SK-N-SH treated with all-trans-retinoic acid at 6 μM for 48 hours (cell line): ENCODE results near the gene SLC25A26.

Source experiments
- ATAC-seq: fragments of 200-7000 bp; cut with Tn5 transposase; 3 replicates; pipeline ENCODE4 v1.9.1; 2020; ENCODE audit warnings: mild to moderate bottlenecking, moderate library complexity
- ARNTL ChIP-seq: fragments of 450-650 bp; formaldehyde crosslinking; IDR thresholded peaks from 2 replicates; pipeline ENCODE4 v1.5.0; 2020; ENCODE audit warnings: low read depth, mild to moderate bottlenecking, moderate library complexity, borderline replicate concordance
- BACH2 ChIP-seq: fragments of 250-450 bp; sonication (Bioruptor Pico); IDR thresholded peaks from 2 replicates; pipeline ENCODE4 v1.9.0; 2021; ENCODE audit warnings: mild to moderate bottlenecking, borderline replicate concordance
- CSDC2 ChIP-seq: fragments of 250-450 bp; sonication (Bioruptor Pico); IDR thresholded peaks from 2 replicates; pipeline ENCODE4 v1.5.0; 2020; ENCODE audit warnings: mild to moderate bottlenecking, moderate library complexity
- ESRRG ChIP-seq: fragments of 250-450 bp; sonication (Bioruptor Pico); IDR thresholded peaks from 2 replicates; pipeline ENCODE4 v1.6.1; 2021; ENCODE audit warnings: mild to moderate bottlenecking
- GLIS3 ChIP-seq: fragments of 250-450 bp; sonication (Bioruptor Pico); IDR thresholded peaks from 2 replicates; pipeline ENCODE4 v1.5.0; 2020; ENCODE audit warnings: mild to moderate bottlenecking, moderate library complexity
- ISL1 ChIP-seq: fragments of 250-450 bp; sonication (Bioruptor Pico); IDR thresholded peaks from 2 replicates; pipeline ENCODE4 v2.1.2; 2022; ENCODE audit warnings: mild to moderate bottlenecking, moderate library complexity
- OSR1 ChIP-seq: fragments of 250-450 bp; sonication (Bioruptor Pico); IDR thresholded peaks from 2 replicates; pipeline ENCODE4 v1.8.0; 2022; ENCODE audit warnings: moderate library complexity, mild to moderate bottlenecking, inconsistent platforms
- PPARA ChIP-seq: fragments of 250-450 bp; sonication (Bioruptor Pico); IDR thresholded peaks from 2 replicates; pipeline ENCODE4 v1.5.0; 2020; ENCODE audit warnings: mild to moderate bottlenecking, borderline replicate concordance
- RARB ChIP-seq: fragments of 250-450 bp; sonication (Bioruptor Pico); IDR thresholded peaks from 2 replicates; pipeline ENCODE4 v1.8.0; 2021; ENCODE audit warnings: mild to moderate bottlenecking, moderate library complexity
- SNAI2 ChIP-seq: fragments of 250-450 bp; sonication (Bioruptor Pico); IDR thresholded peaks from 2 replicates; pipeline ENCODE4 v1.5.0; 2020; ENCODE audit warnings: mild to moderate bottlenecking, moderate library complexity
- TCF4 ChIP-seq: fragments of 250-450 bp; sonication (Bioruptor Pico); IDR thresholded peaks from 2 replicates; pipeline ENCODE4 v1.8.0; 2021; ENCODE audit warnings: mild to moderate bottlenecking, moderate library complexity, borderline replicate concordance
- TOX ChIP-seq: fragments of 250-450 bp; sonication (Bioruptor Pico); IDR thresholded peaks from 2 replicates; pipeline ENCODE4 v1.8.0; 2021; ENCODE audit warnings: mild to moderate bottlenecking, moderate library complexity, borderline replicate concordance
- ZC3H10 ChIP-seq: fragments of 250-450 bp; sonication (Bioruptor Pico); IDR thresholded peaks from 2 replicates; pipeline ENCODE4 v1.5.1; 2021; ENCODE audit warnings: mild to moderate bottlenecking, moderate library complexity
- ZFP3 ChIP-seq: fragments of 250-450 bp; sonication (Bioruptor Pico); IDR thresholded peaks from 2 replicates; pipeline ENCODE4 v1.5.0; 2020; ENCODE audit warnings: mild to moderate bottlenecking, moderate library complexity
- ZFP30 ChIP-seq: fragments of 450-650 bp; formaldehyde crosslinking; IDR thresholded peaks from 2 replicates; pipeline ENCODE4 v1.5.0; 2022; ENCODE audit warnings: mild to moderate bottlenecking, moderate library complexity
- ZNF565 ChIP-seq: fragments of 450-650 bp; formaldehyde crosslinking; conservative IDR thresholded peaks from 2 replicates; pipeline ENCODE4 v1.5.0; 2020; ENCODE audit warnings: low read depth, mild to moderate bottlenecking, moderate library complexity
- ZNF70 ChIP-seq: fragments of 450-650 bp; formaldehyde crosslinking; IDR thresholded peaks from 2 replicates; pipeline ENCODE4 v1.5.0; 2020; ENCODE audit warnings: mild to moderate bottlenecking, moderate library complexity
- ZNF8 ChIP-seq: fragments of 450-650 bp; formaldehyde crosslinking; IDR thresholded peaks from 2 replicates; pipeline ENCODE4 v1.5.0; 2020; ENCODE audit warnings: mild to moderate bottlenecking, moderate library complexity
- TF ChIP-seq, protein P1 (sequence below): fragments of 250-450 bp; sonication (Bioruptor Pico); IDR thresholded peaks from 2 replicates; pipeline ENCODE4 v1.5.0; 2020; ENCODE audit warnings: mild to moderate bottlenecking, moderate library complexity
- TF ChIP-seq, protein P2 (sequence below): fragments of 250-450 bp; sonication (Bioruptor Pico); IDR thresholded peaks from 2 replicates; pipeline ENCODE4 v1.8.0; 2020; ENCODE audit warnings: mild to moderate bottlenecking, moderate library complexity, borderline replicate concordance
- TF ChIP-seq, protein P3 (sequence below): fragments of 250-450 bp; sonication (Bioruptor Pico); IDR thresholded peaks from 2 replicates; pipeline ENCODE4 v1.8.0; 2021; ENCODE audit warnings: low read depth, mild to moderate bottlenecking, moderate library complexity, borderline replicate concordance
- TF ChIP-seq, protein P4 (sequence below): fragments of 250-450 bp; sonication (Bioruptor Pico); IDR thresholded peaks from 2 replicates; pipeline ENCODE4 v1.5.1; 2021; ENCODE audit warnings: mild to moderate bottlenecking, moderate library complexity
- TF ChIP-seq, protein P5 (sequence below): fragments of 250-450 bp; sonication (Bioruptor Pico); IDR thresholded peaks from 2 replicates; pipeline ENCODE4 v1.5.1; 2020; ENCODE audit warnings: low read depth, mild to moderate bottlenecking, moderate library complexity

SLC25A26 gene

DNA sequence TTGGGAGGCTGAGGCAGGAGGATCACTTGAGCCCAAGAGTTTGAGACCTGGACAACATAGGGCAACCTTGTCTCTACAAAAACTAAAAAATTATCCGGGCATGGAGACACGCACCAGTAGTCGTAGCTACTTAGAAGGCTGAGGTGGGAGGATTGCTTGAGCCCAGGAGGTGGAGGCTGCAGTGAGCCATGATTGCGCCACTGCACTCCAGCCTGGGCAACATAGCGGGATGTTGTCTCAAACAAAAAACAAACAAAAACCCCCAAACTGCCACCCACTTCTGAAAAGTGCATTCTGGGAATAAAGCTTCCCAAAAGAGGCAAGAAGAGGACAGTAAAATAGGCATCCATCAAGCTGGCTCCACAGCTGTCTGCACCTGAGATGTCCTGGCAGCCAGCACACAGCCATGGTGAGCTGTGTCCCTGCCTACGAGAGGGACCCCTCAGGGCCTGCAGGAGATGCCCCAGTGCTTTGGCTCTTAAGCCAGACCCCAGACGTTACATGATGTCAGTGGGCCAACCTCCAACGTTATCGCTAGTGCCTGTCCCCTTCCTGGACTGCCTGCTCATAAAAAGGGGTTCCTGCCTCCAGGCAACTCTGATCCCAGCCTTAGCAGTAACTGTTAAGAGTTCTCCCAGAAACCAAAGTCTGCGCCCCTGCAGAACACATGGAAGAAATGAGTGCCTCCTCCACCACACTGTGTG lies 178.9 kb downstream of the SLC25A26 start:
- no peak for TF ChIP-seq ISL1 (CRISPR knock-in tag)
- TF ChIP-seq RARB (CRISPR knock-in tag): no peak
- ATAC-seq: no peak

DNA sequence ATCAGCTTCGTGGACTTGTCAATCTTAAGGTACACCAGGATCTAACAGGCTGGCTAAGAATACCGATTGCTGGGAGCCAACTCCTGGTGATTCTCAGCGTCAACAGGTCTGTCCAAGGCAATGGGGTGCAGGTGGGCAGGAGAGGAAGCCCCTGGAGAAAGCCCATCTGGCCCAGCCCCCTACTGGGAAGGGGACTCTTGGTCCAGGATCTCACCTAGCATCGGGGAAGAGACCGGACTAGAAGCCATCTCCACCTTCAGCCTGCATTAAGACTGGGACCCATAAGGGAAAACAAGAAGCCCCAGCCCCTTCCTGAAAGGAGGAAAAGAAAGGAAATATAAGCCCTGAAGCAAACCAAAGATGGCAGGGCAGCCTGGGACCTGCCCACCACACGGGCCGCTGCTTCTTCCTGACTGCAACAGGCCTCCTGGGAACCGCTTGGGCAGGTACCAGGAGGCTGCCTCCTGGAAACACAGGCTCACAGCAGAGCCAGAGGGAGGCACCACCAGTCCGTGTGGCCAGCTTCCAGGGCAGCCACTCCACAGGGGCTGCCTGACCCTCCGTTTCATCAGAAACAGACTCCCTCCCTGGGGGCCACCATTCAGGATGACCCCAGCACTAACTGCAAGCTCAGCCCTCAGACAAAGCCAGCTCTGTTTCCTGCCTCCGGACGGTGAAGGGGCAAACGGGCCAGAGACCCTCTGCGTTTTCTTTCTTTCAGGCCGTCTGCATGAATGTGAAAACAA lies 179.8 kb downstream of the SLC25A26 start:
- no peak for TF ChIP-seq ARNTL
- TF ChIP-seq OSR1 (CRISPR knock-in tag): no peak
- no peak for TF ChIP-seq SNAI2
- no peak for TF ChIP-seq ZFP30 (CRISPR knock-in tag)
- no peak for TF ChIP-seq ZNF70
- TF ChIP-seq, protein P1, sequence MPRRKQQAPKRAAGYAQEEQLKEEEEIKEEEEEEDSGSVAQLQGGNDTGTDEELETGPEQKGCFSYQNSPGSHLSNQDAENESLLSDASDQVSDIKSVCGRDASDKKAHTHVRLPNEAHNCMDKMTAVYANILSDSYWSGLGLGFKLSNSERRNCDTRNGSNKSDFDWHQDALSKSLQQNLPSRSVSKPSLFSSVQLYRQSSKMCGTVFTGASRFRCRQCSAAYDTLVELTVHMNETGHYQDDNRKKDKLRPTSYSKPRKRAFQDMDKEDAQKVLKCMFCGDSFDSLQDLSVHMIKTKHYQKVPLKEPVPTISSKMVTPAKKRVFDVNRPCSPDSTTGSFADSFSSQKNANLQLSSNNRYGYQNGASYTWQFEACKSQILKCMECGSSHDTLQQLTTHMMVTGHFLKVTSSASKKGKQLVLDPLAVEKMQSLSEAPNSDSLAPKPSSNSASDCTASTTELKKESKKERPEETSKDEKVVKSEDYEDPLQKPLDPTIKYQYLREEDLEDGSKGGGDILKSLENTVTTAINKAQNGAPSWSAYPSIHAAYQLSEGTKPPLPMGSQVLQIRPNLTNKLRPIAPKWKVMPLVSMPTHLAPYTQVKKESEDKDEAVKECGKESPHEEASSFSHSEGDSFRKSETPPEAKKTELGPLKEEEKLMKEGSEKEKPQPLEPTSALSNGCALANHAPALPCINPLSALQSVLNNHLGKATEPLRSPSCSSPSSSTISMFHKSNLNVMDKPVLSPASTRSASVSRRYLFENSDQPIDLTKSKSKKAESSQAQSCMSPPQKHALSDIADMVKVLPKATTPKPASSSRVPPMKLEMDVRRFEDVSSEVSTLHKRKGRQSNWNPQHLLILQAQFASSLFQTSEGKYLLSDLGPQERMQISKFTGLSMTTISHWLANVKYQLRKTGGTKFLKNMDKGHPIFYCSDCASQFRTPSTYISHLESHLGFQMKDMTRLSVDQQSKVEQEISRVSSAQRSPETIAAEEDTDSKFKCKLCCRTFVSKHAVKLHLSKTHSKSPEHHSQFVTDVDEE (CRISPR knock-in tag): no peak
- TF ChIP-seq, protein P2, sequence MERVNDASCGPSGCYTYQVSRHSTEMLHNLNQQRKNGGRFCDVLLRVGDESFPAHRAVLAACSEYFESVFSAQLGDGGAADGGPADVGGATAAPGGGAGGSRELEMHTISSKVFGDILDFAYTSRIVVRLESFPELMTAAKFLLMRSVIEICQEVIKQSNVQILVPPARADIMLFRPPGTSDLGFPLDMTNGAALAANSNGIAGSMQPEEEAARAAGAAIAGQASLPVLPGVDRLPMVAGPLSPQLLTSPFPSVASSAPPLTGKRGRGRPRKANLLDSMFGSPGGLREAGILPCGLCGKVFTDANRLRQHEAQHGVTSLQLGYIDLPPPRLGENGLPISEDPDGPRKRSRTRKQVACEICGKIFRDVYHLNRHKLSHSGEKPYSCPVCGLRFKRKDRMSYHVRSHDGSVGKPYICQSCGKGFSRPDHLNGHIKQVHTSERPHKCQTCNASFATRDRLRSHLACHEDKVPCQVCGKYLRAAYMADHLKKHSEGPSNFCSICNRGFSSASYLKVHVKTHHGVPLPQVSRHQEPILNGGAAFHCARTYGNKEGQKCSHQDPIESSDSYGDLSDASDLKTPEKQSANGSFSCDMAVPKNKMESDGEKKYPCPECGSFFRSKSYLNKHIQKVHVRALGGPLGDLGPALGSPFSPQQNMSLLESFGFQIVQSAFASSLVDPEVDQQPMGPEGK (CRISPR knock-in tag): no peak
- no peak for TF ChIP-seq GLIS3 (CRISPR knock-in tag)
- TF ChIP-seq, protein P3, sequence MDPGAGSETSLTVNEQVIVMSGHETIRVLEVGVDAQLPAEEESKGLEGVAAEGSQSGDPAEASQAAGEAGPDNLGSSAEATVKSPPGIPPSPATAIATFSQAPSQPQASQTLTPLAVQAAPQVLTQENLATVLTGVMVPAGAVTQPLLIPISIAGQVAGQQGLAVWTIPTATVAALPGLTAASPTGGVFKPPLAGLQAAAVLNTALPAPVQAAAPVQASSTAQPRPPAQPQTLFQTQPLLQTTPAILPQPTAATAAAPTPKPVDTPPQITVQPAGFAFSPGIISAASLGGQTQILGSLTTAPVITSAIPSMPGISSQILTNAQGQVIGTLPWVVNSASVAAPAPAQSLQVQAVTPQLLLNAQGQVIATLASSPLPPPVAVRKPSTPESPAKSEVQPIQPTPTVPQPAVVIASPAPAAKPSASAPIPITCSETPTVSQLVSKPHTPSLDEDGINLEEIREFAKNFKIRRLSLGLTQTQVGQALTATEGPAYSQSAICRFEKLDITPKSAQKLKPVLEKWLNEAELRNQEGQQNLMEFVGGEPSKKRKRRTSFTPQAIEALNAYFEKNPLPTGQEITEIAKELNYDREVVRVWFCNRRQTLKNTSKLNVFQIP: no peak
- TF ChIP-seq, protein P4, sequence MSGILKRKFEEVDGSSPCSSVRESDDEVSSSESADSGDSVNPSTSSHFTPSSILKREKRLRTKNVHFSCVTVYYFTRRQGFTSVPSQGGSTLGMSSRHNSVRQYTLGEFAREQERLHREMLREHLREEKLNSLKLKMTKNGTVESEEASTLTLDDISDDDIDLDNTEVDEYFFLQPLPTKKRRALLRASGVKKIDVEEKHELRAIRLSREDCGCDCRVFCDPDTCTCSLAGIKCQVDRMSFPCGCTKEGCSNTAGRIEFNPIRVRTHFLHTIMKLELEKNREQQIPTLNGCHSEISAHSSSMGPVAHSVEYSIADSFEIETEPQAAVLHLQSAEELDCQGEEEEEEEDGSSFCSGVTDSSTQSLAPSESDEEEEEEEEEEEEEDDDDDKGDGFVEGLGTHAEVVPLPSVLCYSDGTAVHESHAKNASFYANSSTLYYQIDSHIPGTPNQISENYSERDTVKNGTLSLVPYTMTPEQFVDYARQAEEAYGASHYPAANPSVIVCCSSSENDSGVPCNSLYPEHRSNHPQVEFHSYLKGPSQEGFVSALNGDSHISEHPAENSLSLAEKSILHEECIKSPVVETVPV: no peak
- no peak for TF ChIP-seq ISL1 (CRISPR knock-in tag)
- TF ChIP-seq ZFP3 (CRISPR knock-in tag): no peak
- TF ChIP-seq ZC3H10 (CRISPR knock-in tag): no peak
- TF ChIP-seq ESRRG: no peak
- no peak for TF ChIP-seq RARB (CRISPR knock-in tag)
- TF ChIP-seq TOX (CRISPR knock-in tag): no peak
- TF ChIP-seq CSDC2 (CRISPR knock-in tag): no peak
- TF ChIP-seq, protein P5, sequence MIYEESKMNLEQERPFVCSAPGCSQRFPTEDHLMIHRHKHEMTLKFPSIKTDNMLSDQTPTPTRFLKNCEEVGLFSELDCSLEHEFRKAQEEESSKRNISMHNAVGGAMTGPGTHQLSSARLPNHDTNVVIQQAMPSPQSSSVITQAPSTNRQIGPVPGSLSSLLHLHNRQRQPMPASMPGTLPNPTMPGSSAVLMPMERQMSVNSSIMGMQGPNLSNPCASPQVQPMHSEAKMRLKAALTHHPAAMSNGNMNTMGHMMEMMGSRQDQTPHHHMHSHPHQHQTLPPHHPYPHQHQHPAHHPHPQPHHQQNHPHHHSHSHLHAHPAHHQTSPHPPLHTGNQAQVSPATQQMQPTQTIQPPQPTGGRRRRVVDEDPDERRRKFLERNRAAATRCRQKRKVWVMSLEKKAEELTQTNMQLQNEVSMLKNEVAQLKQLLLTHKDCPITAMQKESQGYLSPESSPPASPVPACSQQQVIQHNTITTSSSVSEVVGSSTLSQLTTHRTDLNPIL (CRISPR knock-in tag): no peak
- no peak for TF ChIP-seq TCF4
- TF ChIP-seq PPARA (CRISPR knock-in tag): no peak
- TF ChIP-seq, all 23 proteins: peak for 0

DNA sequence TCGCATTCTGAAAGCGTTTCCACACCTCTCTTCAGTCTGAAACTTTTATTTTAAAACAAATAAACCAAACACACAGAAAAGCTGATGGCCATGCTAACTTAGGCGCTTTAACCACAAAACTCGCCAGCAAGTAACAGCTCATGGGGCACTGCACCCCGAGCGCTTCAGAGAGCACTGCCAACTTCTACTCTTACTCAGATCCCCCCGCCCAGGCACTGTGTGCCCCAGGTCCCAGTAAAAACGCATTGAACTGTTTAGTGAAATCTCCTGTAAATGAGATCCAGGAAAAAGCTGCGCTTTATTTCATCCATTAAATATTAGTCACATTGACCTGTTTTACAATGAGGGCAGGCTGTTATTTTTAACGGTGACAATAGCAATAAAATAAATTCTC lies 180.4 kb downstream of the SLC25A26 start:
- TF ChIP-seq PPARA (CRISPR knock-in tag) (no peak), OSR1 (CRISPR knock-in tag) (no peak), ZNF8 (CRISPR knock-in tag) (no peak), ZFP3 (CRISPR knock-in tag) (no peak), CSDC2 (CRISPR knock-in tag) (no peak), ZFP30 (CRISPR knock-in tag) (no peak), BACH2 (CRISPR knock-in tag) (no peak), ZNF70 (no peak), TCF4 (no peak), RARB (CRISPR knock-in tag) (no peak), GLIS3 (CRISPR knock-in tag) (no peak), ZC3H10 (CRISPR knock-in tag) (no peak), ISL1 (CRISPR knock-in tag) (no peak), ZNF565 (CRISPR knock-in tag) (no peak)
- TF ChIP-seq, protein P4: no peak

More for the DNA sequence above, 179.8 kb downstream of the SLC25A26 start:
- no peak for ATAC-seq

More for the DNA sequence above, 180.4 kb downstream of the SLC25A26 start:
- no peak for ATAC-seq
